Measurements from ENCODE around the gene NPPB. TPM values are rescaled to one million over a fixed set of nuclear protein-coding genes. Genes with fewer than 3 reads are reported as not detected.

The NPPB gene
- total RNA-seq, 1 donor from 2014 or later: not detected

DNA sequence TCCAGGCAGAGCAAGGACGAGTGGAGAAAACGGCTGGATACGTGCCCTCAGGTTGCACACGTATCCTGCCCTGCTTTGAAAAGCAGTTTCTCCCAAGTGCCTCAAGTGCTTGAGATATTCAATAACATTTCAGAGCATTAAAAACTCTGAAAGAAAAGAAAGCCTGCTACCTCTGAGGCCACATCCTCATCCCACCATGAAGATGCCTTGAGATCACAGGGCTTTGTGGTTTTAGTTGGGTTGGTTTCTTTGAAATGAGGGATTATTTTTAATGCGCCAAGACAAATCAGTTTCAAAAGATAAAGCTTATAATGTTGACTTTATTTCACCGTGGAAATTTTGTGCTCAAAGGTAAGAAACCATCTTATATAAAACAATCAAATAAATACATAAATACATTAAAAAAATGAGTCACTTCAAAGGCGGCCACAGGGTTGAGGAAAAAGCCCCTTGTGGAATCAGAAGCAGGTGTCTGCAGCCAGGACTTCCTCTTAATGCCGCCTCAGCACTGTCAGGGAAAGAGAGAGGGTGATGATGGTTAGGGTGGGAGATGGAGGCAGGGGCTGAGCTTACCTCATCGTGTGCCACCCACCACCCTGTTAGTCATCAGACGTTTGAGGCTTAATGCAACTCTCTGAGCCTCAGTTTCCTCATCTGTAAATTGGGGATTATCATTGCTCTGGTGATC is 1.4 kb downstream of the NPPB start:
- H3K36me3 Mint-ChIP-seq (ENCODE audit: low read depth): no peaks in the 10 kb centered on the region
- no peak overlapping the region for H3K27ac Mint-ChIP-seq
- no peaks in the 10 kb centered on the region for H3K4me1 Mint-ChIP-seq
- CTCF ChIA-PET: no interaction called here
- intact Hi-C loops (cut with micrococcal nuclease): no loop called here
- POLR2A ChIA-PET: interaction anchor here (0.6 to 1.2 kb wide), 2 partner anchors 51 to 122 kb away, joined by 3 read pairs; no protein-coding TSS in a partner anchor
- H3K4me3 Mint-ChIP-seq: no peak overlapping the region
- ATAC-seq (ENCODE audit: low read depth): no peak
- H3K27me3 Mint-ChIP-seq: peaks cover 45% of the 10 kb centered on the region
- DNase-seq: no peak
- H3K9me3 Mint-ChIP-seq: no peaks in the 10 kb centered on the region
- TF ChIP-seq, protein P1, sequence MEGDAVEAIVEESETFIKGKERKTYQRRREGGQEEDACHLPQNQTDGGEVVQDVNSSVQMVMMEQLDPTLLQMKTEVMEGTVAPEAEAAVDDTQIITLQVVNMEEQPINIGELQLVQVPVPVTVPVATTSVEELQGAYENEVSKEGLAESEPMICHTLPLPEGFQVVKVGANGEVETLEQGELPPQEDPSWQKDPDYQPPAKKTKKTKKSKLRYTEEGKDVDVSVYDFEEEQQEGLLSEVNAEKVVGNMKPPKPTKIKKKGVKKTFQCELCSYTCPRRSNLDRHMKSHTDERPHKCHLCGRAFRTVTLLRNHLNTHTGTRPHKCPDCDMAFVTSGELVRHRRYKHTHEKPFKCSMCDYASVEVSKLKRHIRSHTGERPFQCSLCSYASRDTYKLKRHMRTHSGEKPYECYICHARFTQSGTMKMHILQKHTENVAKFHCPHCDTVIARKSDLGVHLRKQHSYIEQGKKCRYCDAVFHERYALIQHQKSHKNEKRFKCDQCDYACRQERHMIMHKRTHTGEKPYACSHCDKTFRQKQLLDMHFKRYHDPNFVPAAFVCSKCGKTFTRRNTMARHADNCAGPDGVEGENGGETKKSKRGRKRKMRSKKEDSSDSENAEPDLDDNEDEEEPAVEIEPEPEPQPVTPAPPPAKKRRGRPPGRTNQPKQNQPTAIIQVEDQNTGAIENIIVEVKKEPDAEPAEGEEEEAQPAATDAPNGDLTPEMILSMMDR (IDR thresholded peaks at IDR 0.05): no peak

GRCh38 chr1:11856698-11857097 is 2.0 kb downstream of the NPPB start:
- Mint-ChIP-seq H3K27me3 (peaks cover 43% of the 10 kb centered on the region), H3K9me3 (no peaks in the 10 kb centered on the region), H3K4me3 (no peak overlapping the region), H3K27ac (no peak overlapping the region), H3K4me1 (no peaks in the 10 kb centered on the region), H3K36me3 (ENCODE audit: low read depth) (no peaks in the 10 kb centered on the region)
- TF ChIP-seq, protein P1 (IDR thresholded peaks at IDR 0.05): no peak
- no peak for DNase-seq
- intact Hi-C loops (cut with micrococcal nuclease): no loop called here
- CTCF ChIA-PET: no interaction called here
- POLR2A ChIA-PET: interaction anchor here (0.6 to 1.2 kb wide), 2 partner anchors 51 to 122 kb away, joined by 3 read pairs; no protein-coding TSS in a partner anchor
- no peak for ATAC-seq (ENCODE audit: low read depth)

DNA sequence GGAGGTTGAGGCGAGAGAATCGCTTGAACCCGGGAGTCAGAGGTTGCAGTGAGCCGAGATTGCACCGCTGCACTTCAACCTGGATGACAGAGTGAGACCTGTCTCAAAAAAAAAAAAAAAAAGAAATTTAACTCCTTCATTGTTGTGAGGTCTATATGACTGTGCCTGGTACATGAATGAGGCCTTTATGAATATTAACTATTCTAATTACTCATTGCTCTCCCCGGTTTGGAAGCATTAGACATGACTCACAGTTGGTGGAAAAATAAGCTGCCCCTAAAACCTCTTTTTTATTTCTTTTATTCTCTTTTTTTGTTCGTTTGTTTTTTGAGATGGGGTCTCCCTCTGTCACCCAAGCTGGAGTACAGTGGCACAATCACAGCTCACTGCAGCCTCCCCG is 3.3 kb downstream of the NPPB start:
- ATAC-seq (ENCODE audit: low read depth) (no peak), DNase-seq (no peak)
- intact Hi-C loops (cut with micrococcal nuclease): no loop called here
- ChIA-PET CTCF (interaction anchor here (0.9 kb wide), 1 partner anchor 13 kb away, joined by 6 read pairs; no protein-coding TSS in a partner anchor), POLR2A (interaction anchor here (0.5 to 2.4 kb wide), 2 partner anchors 53 to 76 kb away, joined by 3 to 11 read pairs; no protein-coding TSS in a partner anchor)
- TF ChIP-seq, protein P1 (IDR thresholded peaks at IDR 0.05): no peak
- Mint-ChIP-seq H3K27ac (no peak overlapping the region), H3K36me3 (ENCODE audit: low read depth) (no peaks in the 10 kb centered on the region), H3K4me3 (no peak overlapping the region), H3K4me1 (no peaks in the 10 kb centered on the region), H3K9me3 (no peaks in the 10 kb centered on the region), H3K27me3 (peaks cover 30% of the 10 kb centered on the region)

GRCh38 chr1:11854519-11854918 is 4.2 kb downstream of the NPPB start:
- H3K27me3 Mint-ChIP-seq: peaks cover 21% of the 10 kb centered on the region
- ChIA-PET CTCF (no interaction called here), POLR2A (interaction anchor here (2.4 kb wide), 1 partner anchor 54 kb away, joined by 11 read pairs; no protein-coding TSS in a partner anchor)
- TF ChIP-seq, protein P1 (IDR thresholded peaks at IDR 0.05): no peak
- DNase-seq: no peak
- intact Hi-C loops (cut with micrococcal nuclease): no loop called here
- no peak for ATAC-seq (ENCODE audit: low read depth)
- H3K36me3 Mint-ChIP-seq (ENCODE audit: low read depth): no peaks in the 10 kb centered on the region
- H3K4me1 Mint-ChIP-seq: no peaks in the 10 kb centered on the region
- H3K4me3 Mint-ChIP-seq: no peak overlapping the region
- no peak overlapping the region for H3K27ac Mint-ChIP-seq
- H3K9me3 Mint-ChIP-seq: no peaks in the 10 kb centered on the region

GRCh38 chr1:11851180-11851579 is 7.6 kb downstream of the NPPB start:
- Mint-ChIP-seq H3K4me3 (no peak overlapping the region), H3K36me3 (ENCODE audit: low read depth) (peaks cover 16% of the 10 kb centered on the region), H3K4me1 (no peaks in the 10 kb centered on the region), H3K9me3 (no peaks in the 10 kb centered on the region), H3K27ac (no peak overlapping the region), H3K27me3 (no peaks in the 10 kb centered on the region)
- TF ChIP-seq, protein P1 (IDR thresholded peaks at IDR 0.05): no peak
- ATAC-seq (ENCODE audit: low read depth): no peak
- no peak for DNase-seq
- intact Hi-C loops (cut with micrococcal nuclease): no loop called here
- CTCF ChIA-PET: no interaction called here
- POLR2A ChIA-PET: no interaction called here
